ENCODE measurements around the gene ACSBG1. TPM values are rescaled to one million over a fixed set of nuclear protein-coding genes. Genes with fewer than 3 reads are reported as not detected.

The ACSBG1 gene
- total and polyA plus RNA-seq, 10 of the 15 experiments (the other 5 are each of a cell fraction or from before 2014, with no cell fraction given): 0.11 to 0.75 (median 0.42) TPM

GRCh38 chr15:78167227-78167888 is 67.0 kb downstream of the ACSBG1 start (continued):
- TF ChIP-seq ETV6 (conservative IDR thresholded peaks at IDR 0.05 in 1 of 2, IDR thresholded peaks at IDR 0.05 in 1 of 2; ENCODE audit: borderline replicate concordance in 1 of 2, low read depth in 1 of 2) (0 out of 4 replicates have a peak, but pooled peaks of 1 of the 2 experiments have one; percentile 20), ZNF217 (IDR thresholded peaks at IDR 0.05) (no peak), RUNX3 (IDR thresholded peaks at IDR 0.05; ENCODE audit: low read length) (peak; percentile 30; the same call in 1 of the 2 replicates), MXI1 (IDR thresholded peaks at IDR 0.05; ENCODE audit: low read depth, low read length) (no peak), IKZF1 (conservative IDR thresholded peaks at IDR 0.05) (no peak; the same call in 1 of the 2 replicates), RBBP5 (conservative IDR thresholded peaks at IDR 0.05) (no peak), JUNB (IDR thresholded peaks at IDR 0.05) (peak; percentile 75), RELA (IDR thresholded peaks at IDR 0.05; ENCODE audit: borderline replicate concordance, partially characterized antibody) (no peak), CREB1 (IDR thresholded peaks at IDR 0.05; ENCODE audit: low read depth) (0 out of 2 replicates have a peak, but pooled peaks have one; percentile 13), TBL1XR1 (IDR thresholded peaks at IDR 0.05; ENCODE audit: low read depth, low read length) (no peak), GABPA (IDR thresholded peaks at IDR 0.05; ENCODE audit: low read depth) (0 out of 2 replicates have a peak, but pooled peaks have one; percentile 23), BCL11A (IDR thresholded peaks at IDR 0.05; ENCODE audit: low read depth, low read length) (0 out of 2 replicates have a peak, but pooled peaks have one; percentile 21), YBX1 (IDR thresholded peaks at IDR 0.05) (no peak), MYC (IDR thresholded peaks at IDR 0.05; ENCODE audit: insufficient read depth, insufficient read length, insufficient replicate concordance, low read length, severe bottlenecking) (no peak), ASH2L (IDR thresholded peaks at IDR 0.05; ENCODE audit: borderline replicate concordance, low read depth) (no peak), BMI1 (IDR thresholded peaks at IDR 0.05; ENCODE audit: borderline replicate concordance) (no peak), SIN3A (IDR thresholded peaks at IDR 0.05; ENCODE audit: low read depth, low read length) (no peak)
- TF ChIP-seq, protein P1, sequence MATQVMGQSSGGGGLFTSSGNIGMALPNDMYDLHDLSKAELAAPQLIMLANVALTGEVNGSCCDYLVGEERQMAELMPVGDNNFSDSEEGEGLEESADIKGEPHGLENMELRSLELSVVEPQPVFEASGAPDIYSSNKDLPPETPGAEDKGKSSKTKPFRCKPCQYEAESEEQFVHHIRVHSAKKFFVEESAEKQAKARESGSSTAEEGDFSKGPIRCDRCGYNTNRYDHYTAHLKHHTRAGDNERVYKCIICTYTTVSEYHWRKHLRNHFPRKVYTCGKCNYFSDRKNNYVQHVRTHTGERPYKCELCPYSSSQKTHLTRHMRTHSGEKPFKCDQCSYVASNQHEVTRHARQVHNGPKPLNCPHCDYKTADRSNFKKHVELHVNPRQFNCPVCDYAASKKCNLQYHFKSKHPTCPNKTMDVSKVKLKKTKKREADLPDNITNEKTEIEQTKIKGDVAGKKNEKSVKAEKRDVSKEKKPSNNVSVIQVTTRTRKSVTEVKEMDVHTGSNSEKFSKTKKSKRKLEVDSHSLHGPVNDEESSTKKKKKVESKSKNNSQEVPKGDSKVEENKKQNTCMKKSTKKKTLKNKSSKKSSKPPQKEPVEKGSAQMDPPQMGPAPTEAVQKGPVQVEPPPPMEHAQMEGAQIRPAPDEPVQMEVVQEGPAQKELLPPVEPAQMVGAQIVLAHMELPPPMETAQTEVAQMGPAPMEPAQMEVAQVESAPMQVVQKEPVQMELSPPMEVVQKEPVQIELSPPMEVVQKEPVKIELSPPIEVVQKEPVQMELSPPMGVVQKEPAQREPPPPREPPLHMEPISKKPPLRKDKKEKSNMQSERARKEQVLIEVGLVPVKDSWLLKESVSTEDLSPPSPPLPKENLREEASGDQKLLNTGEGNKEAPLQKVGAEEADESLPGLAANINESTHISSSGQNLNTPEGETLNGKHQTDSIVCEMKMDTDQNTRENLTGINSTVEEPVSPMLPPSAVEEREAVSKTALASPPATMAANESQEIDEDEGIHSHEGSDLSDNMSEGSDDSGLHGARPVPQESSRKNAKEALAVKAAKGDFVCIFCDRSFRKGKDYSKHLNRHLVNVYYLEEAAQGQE (IDR thresholded peaks at IDR 0.05; ENCODE audit: low read depth, low read length): no peak
- TF ChIP-seq, protein P2, sequence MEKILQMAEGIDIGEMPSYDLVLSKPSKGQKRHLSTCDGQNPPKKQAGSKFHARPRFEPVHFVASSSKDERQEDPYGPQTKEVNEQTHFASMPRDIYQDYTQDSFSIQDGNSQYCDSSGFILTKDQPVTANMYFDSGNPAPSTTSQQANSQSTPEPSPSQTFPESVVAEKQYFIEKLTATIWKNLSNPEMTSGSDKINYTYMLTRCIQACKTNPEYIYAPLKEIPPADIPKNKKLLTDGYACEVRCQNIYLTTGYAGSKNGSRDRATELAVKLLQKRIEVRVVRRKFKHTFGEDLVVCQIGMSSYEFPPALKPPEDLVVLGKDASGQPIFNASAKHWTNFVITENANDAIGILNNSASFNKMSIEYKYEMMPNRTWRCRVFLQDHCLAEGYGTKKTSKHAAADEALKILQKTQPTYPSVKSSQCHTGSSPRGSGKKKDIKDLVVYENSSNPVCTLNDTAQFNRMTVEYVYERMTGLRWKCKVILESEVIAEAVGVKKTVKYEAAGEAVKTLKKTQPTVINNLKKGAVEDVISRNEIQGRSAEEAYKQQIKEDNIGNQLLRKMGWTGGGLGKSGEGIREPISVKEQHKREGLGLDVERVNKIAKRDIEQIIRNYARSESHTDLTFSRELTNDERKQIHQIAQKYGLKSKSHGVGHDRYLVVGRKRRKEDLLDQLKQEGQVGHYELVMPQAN (conservative IDR thresholded peaks at IDR 0.05): no peak
- TF ChIP-seq, protein P3, sequence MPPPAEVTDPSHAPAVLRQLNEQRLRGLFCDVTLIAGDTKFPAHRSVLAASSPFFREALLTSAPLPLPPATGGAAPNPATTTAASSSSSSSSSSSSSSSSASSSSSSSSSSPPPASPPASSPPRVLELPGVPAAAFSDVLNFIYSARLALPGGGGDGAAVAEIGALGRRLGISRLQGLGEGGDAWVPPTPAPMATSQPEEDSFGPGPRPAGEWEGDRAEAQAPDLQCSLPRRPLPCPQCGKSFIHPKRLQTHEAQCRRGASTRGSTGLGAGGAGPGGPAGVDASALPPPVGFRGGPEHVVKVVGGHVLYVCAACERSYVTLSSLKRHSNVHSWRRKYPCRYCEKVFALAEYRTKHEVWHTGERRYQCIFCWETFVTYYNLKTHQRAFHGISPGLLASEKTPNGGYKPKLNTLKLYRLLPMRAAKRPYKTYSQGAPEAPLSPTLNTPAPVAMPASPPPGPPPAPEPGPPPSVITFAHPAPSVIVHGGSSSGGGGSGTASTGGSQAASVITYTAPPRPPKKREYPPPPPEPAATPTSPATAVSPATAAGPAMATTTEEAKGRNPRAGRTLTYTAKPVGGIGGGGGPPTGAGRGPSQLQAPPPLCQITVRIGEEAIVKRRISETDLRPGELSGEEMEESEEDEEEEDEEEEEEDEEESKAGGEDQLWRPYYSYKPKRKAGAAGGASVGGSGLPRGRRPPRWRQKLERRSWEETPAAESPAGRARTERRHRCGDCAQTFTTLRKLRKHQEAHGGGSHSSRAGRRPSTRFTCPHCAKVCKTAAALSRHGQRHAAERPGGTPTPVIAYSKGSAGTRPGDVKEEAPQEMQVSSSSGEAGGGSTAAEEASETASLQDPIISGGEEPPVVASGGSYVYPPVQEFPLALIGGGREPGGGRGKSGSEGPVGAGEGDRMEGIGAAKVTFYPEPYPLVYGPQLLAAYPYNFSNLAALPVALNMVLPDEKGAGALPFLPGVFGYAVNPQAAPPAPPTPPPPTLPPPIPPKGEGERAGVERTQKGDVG (CRISPR knock-in tag; IDR thresholded peaks at IDR 0.05): no peak

Measured in GM12878 (cell line).